Measurements from ENCODE around the gene ADCY7.
A peak's percentile ranks its signal among the peaks of the same experiment; 100 is the strongest.

The ADCY7 gene

GRCh38 chr16:50248845-50249244 lies 17.5 kb upstream of the ADCY7 start:
- DNase-seq (ENCODE audit: low read depth) = no peak

GRCh38 chr16:50251375-50252081 lies 14.8 kb upstream of the ADCY7 start:
- peak; percentile 38 for DNase-seq (ENCODE audit: low read depth)

- DNase-seq (ENCODE audit: low read depth) = no peak
Measured at GRCh38 chr16:50252082-50252611, 14.2 kb upstream of the ADCY7 start.

- no peak for DNase-seq (ENCODE audit: low read depth)
Measured at GRCh38 chr16:50252874-50253513, 13.4 kb upstream of the ADCY7 start.

- DNase-seq (ENCODE audit: low read depth) = no peak
Measured at GRCh38 chr16:50253514-50253910, 12.8 kb upstream of the ADCY7 start.

GRCh38 chr16:50254072-50254471 lies 12.3 kb upstream of the ADCY7 start:
- DNase-seq (ENCODE audit: low read depth) = no peak

GRCh38 chr16:50255538-50255937 lies 10.8 kb upstream of the ADCY7 start:
- DNase-seq (ENCODE audit: low read depth) = no peak

- no peak for DNase-seq (ENCODE audit: low read depth)
Measured at GRCh38 chr16:50256604-50257003, 9.7 kb upstream of the ADCY7 start.

- no peak for DNase-seq (ENCODE audit: low read depth)
Measured at GRCh38 chr16:50257876-50258275, 8.5 kb upstream of the ADCY7 start.

- DNase-seq (ENCODE audit: low read depth) = no peak
Measured at GRCh38 chr16:50259334-50260205, 6.8 kb upstream of the ADCY7 start.

- no peak for DNase-seq (ENCODE audit: low read depth)
Measured at GRCh38 chr16:50260206-50261159, 5.9 kb upstream of the ADCY7 start.

- no peak for DNase-seq (ENCODE audit: low read depth)
Measured at GRCh38 chr16:50261160-50261706, 5.1 kb upstream of the ADCY7 start.

GRCh38 chr16:50261707-50262235 lies 4.6 kb upstream of the ADCY7 start:
- no peak for DNase-seq (ENCODE audit: low read depth)

- DNase-seq (ENCODE audit: low read depth) = no peak
Measured at GRCh38 chr16:50263060-50263909, 3.1 kb upstream of the ADCY7 start.

GRCh38 chr16:50263940-50264929 lies 2.1 kb upstream of the ADCY7 start:
- DNase-seq (ENCODE audit: low read depth) = no peak

- DNase-seq (ENCODE audit: low read depth) = no peak
Measured at GRCh38 chr16:50265260-50265659, 1.1 kb upstream of the ADCY7 start.

- no peak for DNase-seq (ENCODE audit: low read depth)
Measured at GRCh38 chr16:50265716-50266336, 525 bp upstream of the ADCY7 start.

- DNase-seq (ENCODE audit: low read depth) = no peak
Measured at GRCh38 chr16:50267151-50267631, 840 bp downstream of the ADCY7 start.

All from HS-5 (cell line).